Measurements from ENCODE around the gene RITA1.
A peak's percentile ranks its signal among the peaks of the same experiment; 100 is the strongest.

Gene RITA1

GRCh38 chr12:113173081-113173698 is 12.3 kb upstream of the RITA1 start:
- H3K9me3 ChIP-seq (ENCODE audit: control insufficient read depth, insufficient read depth, low read length), result no peaks in the 10 kb centered on the region
- no peak for TF ChIP-seq EZH2phosphoT487 (IDR thresholded peaks at IDR 0.05; ENCODE audit: borderline replicate concordance, low read length)
- TF ChIP-seq CTCF (IDR thresholded peaks at IDR 0.05; ENCODE audit: low read depth, low read length, poor library complexity, severe bottlenecking), result no peak
- peak overlapping the region; percentile 74 for H3K4me2 ChIP-seq (ENCODE audit: low read length)
- no peaks in the 10 kb centered on the region for H4K20me1 ChIP-seq (ENCODE audit: control insufficient read depth, insufficient read depth, low read depth, low read length)
- peaks cover 45% of the 10 kb centered on the region for H3K4me1 ChIP-seq (ENCODE audit: control insufficient read depth, low read length)
- no peaks in the 10 kb centered on the region for H3K9me2 ChIP-seq (replicated peaks; ENCODE audit: control insufficient read depth, low read length)
- peaks cover 21% of the 10 kb centered on the region for H3F3A ChIP-seq (ENCODE audit: control insufficient read depth, insufficient read depth)
- no peaks in the 10 kb centered on the region for H3K27me3 ChIP-seq (ENCODE audit: control insufficient read depth, low read length)
- peak overlapping the region; percentile 92 for H3K27ac ChIP-seq (ENCODE audit: low read depth, low read length)
- H3K4me3 ChIP-seq (ENCODE audit: low read length), result peak overlapping the region; percentile 49
- peaks cover 88% of the 10 kb centered on the region for H3K36me3 ChIP-seq (ENCODE audit: control insufficient read depth, low read length)
- H3K79me2 ChIP-seq (ENCODE audit: control insufficient read depth, low read length), result peaks cover 17% of the 10 kb centered on the region

GRCh38 chr12:113174461-113175384 is 10.8 kb upstream of the RITA1 start:
- Histone ChIP-seq H4K20me1 (ENCODE audit: control insufficient read depth, insufficient read depth, low read depth, low read length) (no peaks in the 10 kb centered on the region), H3F3A (ENCODE audit: control insufficient read depth, insufficient read depth) (peaks cover 21% of the 10 kb centered on the region), H3K36me3 (ENCODE audit: control insufficient read depth, low read length) (peaks cover 92% of the 10 kb centered on the region), H3K4me2 (ENCODE audit: low read length) (peak overlapping the region; percentile 74), H3K79me2 (ENCODE audit: control insufficient read depth, low read length) (peaks cover 17% of the 10 kb centered on the region), H3K9me2 (replicated peaks; ENCODE audit: control insufficient read depth, low read length) (no peaks in the 10 kb centered on the region), H3K9me3 (ENCODE audit: control insufficient read depth, insufficient read depth, low read length) (no peaks in the 10 kb centered on the region), H3K27me3 (ENCODE audit: control insufficient read depth, low read length) (no peaks in the 10 kb centered on the region), H3K27ac (ENCODE audit: low read depth, low read length) (peak overlapping the region; percentile 92), H3K4me3 (ENCODE audit: low read length) (peak overlapping the region; percentile 49), H3K4me1 (ENCODE audit: control insufficient read depth, low read length) (peaks cover 54% of the 10 kb centered on the region)
- TF ChIP-seq EZH2phosphoT487 (IDR thresholded peaks at IDR 0.05; ENCODE audit: borderline replicate concordance, low read length) (no peak), CTCF (IDR thresholded peaks at IDR 0.05; ENCODE audit: low read depth, low read length, poor library complexity, severe bottlenecking) (peak; percentile 87)

- no peak overlapping the region for H3K4me3 ChIP-seq (ENCODE audit: low read length)
- peaks cover 7% of the 10 kb centered on the region; the same call in 1 of the 2 replicates for H4K20me1 ChIP-seq (ENCODE audit: control insufficient read depth, insufficient read depth, low read depth, low read length)
- H3F3A ChIP-seq (ENCODE audit: control insufficient read depth, insufficient read depth), result peaks cover 7% of the 10 kb centered on the region; the same call in 1 of the 2 replicates
- peaks cover 37% of the 10 kb centered on the region for H3K4me1 ChIP-seq (ENCODE audit: control insufficient read depth, low read length)
- no peak overlapping the region for H3K27ac ChIP-seq (ENCODE audit: low read depth, low read length)
- H3K27me3 ChIP-seq (ENCODE audit: control insufficient read depth, low read length), result no peaks in the 10 kb centered on the region
- peaks cover 84% of the 10 kb centered on the region for H3K36me3 ChIP-seq (ENCODE audit: control insufficient read depth, low read length)
- H3K9me3 ChIP-seq (ENCODE audit: control insufficient read depth, insufficient read depth, low read length), result no peaks in the 10 kb centered on the region
- H3K9me2 ChIP-seq (replicated peaks; ENCODE audit: control insufficient read depth, low read length), result no peaks in the 10 kb centered on the region
- no peak overlapping the region for H3K4me2 ChIP-seq (ENCODE audit: low read length)
- TF ChIP-seq EZH2phosphoT487 (IDR thresholded peaks at IDR 0.05; ENCODE audit: borderline replicate concordance, low read length) (no peak), CTCF (IDR thresholded peaks at IDR 0.05; ENCODE audit: low read depth, low read length, poor library complexity, severe bottlenecking) (no peak)
- H3K79me2 ChIP-seq (ENCODE audit: control insufficient read depth, low read length), result peaks cover 43% of the 10 kb centered on the region
These were observed 6.5 kb upstream of the RITA1 start for GRCh38 chr12:113179023-113179422.
